ENCODE results near the gene MRPS7. TPM values are rescaled to one million over a fixed set of nuclear protein-coding genes. Genes with fewer than 3 reads are reported as not detected.

The MRPS7 gene
- total and polyA plus RNA-seq, 9 of the 15 experiments (the other 6 are each of a cell fraction or from before 2014, with no cell fraction given), result 107 to 244 (median 132) TPM

DNA sequence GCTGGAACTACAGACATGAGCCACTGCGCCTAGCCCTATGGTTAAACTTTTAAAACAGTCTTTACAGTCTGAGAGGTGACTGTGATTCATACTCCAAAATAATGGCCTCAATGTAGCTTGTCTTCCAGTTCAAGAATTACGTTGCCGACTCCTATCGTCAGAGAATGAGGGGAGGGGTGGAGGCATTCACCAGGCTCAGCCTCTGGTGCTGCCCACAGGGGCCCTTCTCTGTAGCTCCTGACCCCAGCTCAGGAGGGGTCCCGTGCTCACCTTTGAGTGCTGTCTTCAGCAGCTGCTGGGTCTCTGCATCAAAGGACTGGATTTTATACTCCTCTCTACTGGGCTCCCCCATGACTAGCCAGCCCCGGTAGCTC is 8.2 kb downstream of the MRPS7 start:
- H3K36me3 ChIP-seq (ENCODE audit: control insufficient read depth, insufficient read depth, low read length), result peaks cover 52% of the 10 kb centered on the region; the same call in 2 of the 3 replicates
- H2AFZ ChIP-seq (ENCODE audit: low read depth, low read length), result peak overlapping the region; percentile 97
- H3K79me2 ChIP-seq (ENCODE audit: control insufficient read depth, insufficient read depth, low read length), result peaks cover 35% of the 10 kb centered on the region
- no TSS peak for BruUV-seq (replicated peaks)
- peaks cover 30 to 62% of the 10 kb centered on the region in 2 experiments; a peak in 4 of 5 replicates for H3K4me1 ChIP-seq (replicated peaks in 1 of 2; ENCODE audit: control insufficient read depth in 2 of 2, insufficient read depth in 2 of 2, low read length in 2 of 2)
- in situ Hi-C loops (cut with MboI) (loop anchor here (10.0 kb wide), 1 partner anchor 145 kb away; no protein-coding TSS in a partner anchor), intact Hi-C loops (cut with micrococcal nuclease) (loop anchor here (2.0 kb wide), 1 partner anchor 19 kb away; the partner anchor contains the start of gene SLC25A19)
- H3K4me3 ChIP-seq, result peak overlapping the region; percentile 97
- ATAC-seq (no peak), FAIRE-seq (peak; percentile 66), DNase-seq (ENCODE audit: extremely low read depth in 1 of 4, low spot score in 3 of 4) (peak in 1 of 4 experiments; percentile 12)
- H3K9me1 ChIP-seq (ENCODE audit: control insufficient read depth, insufficient read depth, low read length), result no peaks in the 10 kb centered on the region
- peak overlapping the region; percentile 96; the same call in 2 of the 3 replicates for H3K27ac ChIP-seq (ENCODE audit: extremely low read depth, low read depth, low read length)
- TF ChIP-seq, protein P1, sequence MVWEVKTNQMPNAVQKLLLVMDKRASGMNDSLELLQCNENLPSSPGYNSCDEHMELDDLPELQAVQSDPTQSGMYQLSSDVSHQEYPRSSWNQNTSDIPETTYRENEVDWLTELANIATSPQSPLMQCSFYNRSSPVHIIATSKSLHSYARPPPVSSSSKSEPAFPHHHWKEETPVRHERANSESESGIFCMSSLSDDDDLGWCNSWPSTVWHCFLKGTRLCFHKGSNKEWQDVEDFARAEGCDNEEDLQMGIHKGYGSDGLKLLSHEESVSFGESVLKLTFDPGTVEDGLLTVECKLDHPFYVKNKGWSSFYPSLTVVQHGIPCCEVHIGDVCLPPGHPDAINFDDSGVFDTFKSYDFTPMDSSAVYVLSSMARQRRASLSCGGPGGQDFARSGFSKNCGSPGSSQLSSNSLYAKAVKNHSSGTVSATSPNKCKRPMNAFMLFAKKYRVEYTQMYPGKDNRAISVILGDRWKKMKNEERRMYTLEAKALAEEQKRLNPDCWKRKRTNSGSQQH (CRISPR knock-in tag; IDR thresholded peaks at IDR 0.05), result no peak
- no peak for TF ChIP-seq DIDO1 (tag; IDR thresholded peaks at IDR 0.05; ENCODE audit: low read depth)
- no peak for TF ChIP-seq FOSL1 (tag; conservative IDR thresholded peaks at IDR 0.05)
- no peak for TF ChIP-seq ZNF133 (CRISPR knock-in tag; IDR thresholded peaks at IDR 0.05)
- TF ChIP-seq, protein P2, sequence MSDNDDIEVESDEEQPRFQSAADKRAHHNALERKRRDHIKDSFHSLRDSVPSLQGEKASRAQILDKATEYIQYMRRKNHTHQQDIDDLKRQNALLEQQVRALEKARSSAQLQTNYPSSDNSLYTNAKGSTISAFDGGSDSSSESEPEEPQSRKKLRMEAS (CRISPR knock-in tag; IDR thresholded peaks at IDR 0.05), result no peak
- TF ChIP-seq SP1 (CRISPR knock-in tag; IDR thresholded peaks at IDR 0.05), result no peak
- TF ChIP-seq, protein P3, sequence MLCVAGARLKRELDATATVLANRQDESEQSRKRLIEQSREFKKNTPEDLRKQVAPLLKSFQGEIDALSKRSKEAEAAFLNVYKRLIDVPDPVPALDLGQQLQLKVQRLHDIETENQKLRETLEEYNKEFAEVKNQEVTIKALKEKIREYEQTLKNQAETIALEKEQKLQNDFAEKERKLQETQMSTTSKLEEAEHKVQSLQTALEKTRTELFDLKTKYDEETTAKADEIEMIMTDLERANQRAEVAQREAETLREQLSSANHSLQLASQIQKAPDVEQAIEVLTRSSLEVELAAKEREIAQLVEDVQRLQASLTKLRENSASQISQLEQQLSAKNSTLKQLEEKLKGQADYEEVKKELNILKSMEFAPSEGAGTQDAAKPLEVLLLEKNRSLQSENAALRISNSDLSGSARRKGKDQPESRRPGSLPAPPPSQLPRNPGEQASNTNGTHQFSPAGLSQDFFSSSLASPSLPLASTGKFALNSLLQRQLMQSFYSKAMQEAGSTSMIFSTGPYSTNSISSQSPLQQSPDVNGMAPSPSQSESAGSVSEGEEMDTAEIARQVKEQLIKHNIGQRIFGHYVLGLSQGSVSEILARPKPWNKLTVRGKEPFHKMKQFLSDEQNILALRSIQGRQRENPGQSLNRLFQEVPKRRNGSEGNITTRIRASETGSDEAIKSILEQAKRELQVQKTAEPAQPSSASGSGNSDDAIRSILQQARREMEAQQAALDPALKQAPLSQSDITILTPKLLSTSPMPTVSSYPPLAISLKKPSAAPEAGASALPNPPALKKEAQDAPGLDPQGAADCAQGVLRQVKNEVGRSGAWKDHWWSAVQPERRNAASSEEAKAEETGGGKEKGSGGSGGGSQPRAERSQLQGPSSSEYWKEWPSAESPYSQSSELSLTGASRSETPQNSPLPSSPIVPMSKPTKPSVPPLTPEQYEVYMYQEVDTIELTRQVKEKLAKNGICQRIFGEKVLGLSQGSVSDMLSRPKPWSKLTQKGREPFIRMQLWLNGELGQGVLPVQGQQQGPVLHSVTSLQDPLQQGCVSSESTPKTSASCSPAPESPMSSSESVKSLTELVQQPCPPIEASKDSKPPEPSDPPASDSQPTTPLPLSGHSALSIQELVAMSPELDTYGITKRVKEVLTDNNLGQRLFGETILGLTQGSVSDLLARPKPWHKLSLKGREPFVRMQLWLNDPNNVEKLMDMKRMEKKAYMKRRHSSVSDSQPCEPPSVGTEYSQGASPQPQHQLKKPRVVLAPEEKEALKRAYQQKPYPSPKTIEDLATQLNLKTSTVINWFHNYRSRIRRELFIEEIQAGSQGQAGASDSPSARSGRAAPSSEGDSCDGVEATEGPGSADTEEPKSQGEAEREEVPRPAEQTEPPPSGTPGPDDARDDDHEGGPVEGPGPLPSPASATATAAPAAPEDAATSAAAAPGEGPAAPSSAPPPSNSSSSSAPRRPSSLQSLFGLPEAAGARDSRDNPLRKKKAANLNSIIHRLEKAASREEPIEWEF (CRISPR knock-in tag; IDR thresholded peaks at IDR 0.05), result no peak
- TF ChIP-seq HNRNPUL1 (IDR thresholded peaks at IDR 0.05; ENCODE audit: low read length), result no peak
- no peak for TF ChIP-seq NR2F6 (CRISPR knock-in tag; IDR thresholded peaks at IDR 0.05)
- TF ChIP-seq, protein P4, sequence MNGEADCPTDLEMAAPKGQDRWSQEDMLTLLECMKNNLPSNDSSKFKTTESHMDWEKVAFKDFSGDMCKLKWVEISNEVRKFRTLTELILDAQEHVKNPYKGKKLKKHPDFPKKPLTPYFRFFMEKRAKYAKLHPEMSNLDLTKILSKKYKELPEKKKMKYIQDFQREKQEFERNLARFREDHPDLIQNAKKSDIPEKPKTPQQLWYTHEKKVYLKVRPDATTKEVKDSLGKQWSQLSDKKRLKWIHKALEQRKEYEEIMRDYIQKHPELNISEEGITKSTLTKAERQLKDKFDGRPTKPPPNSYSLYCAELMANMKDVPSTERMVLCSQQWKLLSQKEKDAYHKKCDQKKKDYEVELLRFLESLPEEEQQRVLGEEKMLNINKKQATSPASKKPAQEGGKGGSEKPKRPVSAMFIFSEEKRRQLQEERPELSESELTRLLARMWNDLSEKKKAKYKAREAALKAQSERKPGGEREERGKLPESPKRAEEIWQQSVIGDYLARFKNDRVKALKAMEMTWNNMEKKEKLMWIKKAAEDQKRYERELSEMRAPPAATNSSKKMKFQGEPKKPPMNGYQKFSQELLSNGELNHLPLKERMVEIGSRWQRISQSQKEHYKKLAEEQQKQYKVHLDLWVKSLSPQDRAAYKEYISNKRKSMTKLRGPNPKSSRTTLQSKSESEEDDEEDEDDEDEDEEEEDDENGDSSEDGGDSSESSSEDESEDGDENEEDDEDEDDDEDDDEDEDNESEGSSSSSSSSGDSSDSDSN (IDR thresholded peaks at IDR 0.05; ENCODE audit: borderline replicate concordance in 1 of 2, low read depth in 2 of 2, low read length in 2 of 2), result no peak
- TF ChIP-seq HEY1 (CRISPR knock-in tag; IDR thresholded peaks at IDR 0.05; ENCODE audit: borderline replicate concordance), result no peak
- TF ChIP-seq, protein P5, sequence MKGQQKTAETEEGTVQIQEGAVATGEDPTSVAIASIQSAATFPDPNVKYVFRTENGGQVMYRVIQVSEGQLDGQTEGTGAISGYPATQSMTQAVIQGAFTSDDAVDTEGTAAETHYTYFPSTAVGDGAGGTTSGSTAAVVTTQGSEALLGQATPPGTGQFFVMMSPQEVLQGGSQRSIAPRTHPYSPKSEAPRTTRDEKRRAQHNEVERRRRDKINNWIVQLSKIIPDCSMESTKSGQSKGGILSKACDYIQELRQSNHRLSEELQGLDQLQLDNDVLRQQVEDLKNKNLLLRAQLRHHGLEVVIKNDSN (CRISPR knock-in tag; IDR thresholded peaks at IDR 0.05), result no peak
- H3K9ac ChIP-seq (ENCODE audit: insufficient read depth in 1 of 2, low read depth in 2 of 2, low read length in 2 of 2), result peak overlapping the region; percentile 95; a peak in 3 of 4 replicates
- H3K9me3 ChIP-seq (replicated peaks; ENCODE audit: control insufficient read depth, insufficient read depth, low read depth, low read length), result no peaks in the 10 kb centered on the region
- CTCF ChIA-PET (ENCODE audit: low intra/inter-chr PET ratio), result interaction anchor here (0.6 to 2.5 kb wide), 2 partner anchors 29 to 163 kb away, joined by 3 to 13 read pairs; no protein-coding TSS in a partner anchor
- 33% methylated on average over 6 of the region's 6 CpGs for WGBS (ENCODE audit: insufficient coverage, low coverage, missing lambda C conversion rate)
- no peaks in the 10 kb centered on the region for H4K20me1 ChIP-seq (replicated peaks; ENCODE audit: control insufficient read depth, insufficient read depth, low read length)
- peak overlapping the region; percentile 89 for H3K4me2 ChIP-seq (ENCODE audit: insufficient read depth, low read length)
- POLR2A ChIA-PET, result interaction anchor here (0.6 to 6.8 kb wide), 14 partner anchors 7 to 568 kb away, joined by 3 to 43 read pairs (median 6); partner anchors contain the start of genes GGA3, GRB2, MRPS7 and NUP85
- H3K27me3 ChIP-seq (ENCODE audit: control insufficient read depth in 2 of 2, insufficient read depth in 2 of 2, low read length in 2 of 2), result no peaks in the 10 kb centered on the region

Measured in K562 (cell line).